ENCODE results near the gene DCLK2.

Gene DCLK2

DNA sequence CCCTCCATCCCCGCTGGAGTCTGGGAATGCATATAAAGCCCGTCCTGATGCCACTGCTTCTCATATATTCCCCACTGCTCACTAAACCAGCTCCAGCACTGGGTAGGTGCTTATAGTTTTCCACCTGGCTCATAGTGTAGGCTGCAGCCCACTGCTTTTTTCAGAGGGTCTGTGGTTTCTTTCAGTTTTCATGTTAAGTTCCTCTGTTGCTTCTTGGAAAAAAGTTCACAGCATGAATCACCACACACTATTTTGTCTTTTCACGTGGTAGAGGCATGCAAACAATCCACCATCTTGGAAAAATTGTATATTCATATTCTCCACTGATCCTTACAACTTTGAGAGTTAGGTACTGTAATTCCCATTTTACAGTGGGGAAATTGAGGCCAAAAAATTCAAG is 39.4 kb downstream of the DCLK2 start:
- no peak for DNase-seq (ENCODE audit: low read depth, low spot score)

GRCh38 chr4:150119492-150119891 is 41.2 kb downstream of the DCLK2 start:
- DNase-seq (ENCODE audit: low read depth, low spot score): no peak

- no peak for DNase-seq (ENCODE audit: low read depth, low spot score)
Observed at GRCh38 chr4:150123087-150123486, 44.8 kb downstream of the DCLK2 start.

- no peak for DNase-seq (ENCODE audit: low read depth, low spot score)
Observed at GRCh38 chr4:150123796-150124677, 45.8 kb downstream of the DCLK2 start.

DNA sequence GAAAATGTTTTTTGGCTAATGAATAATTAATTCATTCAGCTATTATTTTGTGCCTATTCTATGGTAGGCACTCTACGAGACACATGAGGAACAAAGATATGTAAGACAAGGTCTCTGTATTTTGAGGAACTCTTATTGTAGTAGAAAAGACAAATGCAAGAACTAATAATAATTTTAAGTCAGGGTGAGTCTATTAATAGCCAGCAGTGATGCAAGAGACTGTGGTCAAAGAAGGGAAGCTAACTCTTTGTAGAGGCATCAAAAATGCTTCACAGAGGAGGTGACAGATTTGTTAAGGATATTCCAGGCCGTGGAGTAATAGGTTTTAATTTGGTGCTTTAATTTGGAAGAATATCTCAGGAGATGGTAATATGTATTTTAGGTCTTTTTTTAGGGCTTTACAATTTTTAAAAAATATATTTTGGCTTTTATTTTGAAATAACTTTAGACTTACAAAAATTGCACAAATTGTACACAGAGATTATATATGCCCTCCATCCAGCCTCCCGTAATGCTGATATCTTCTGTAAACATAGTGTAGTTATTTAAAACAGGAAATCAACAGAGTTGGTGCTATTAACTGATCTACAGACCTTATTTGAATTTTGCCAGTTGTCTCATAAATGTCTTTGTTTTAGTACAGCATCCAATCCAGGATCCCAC is 48.1 kb downstream of the DCLK2 start:
- DNase-seq (ENCODE audit: low read depth, low spot score): no peak

GRCh38 chr4:150126864-150127203 is 48.6 kb downstream of the DCLK2 start:
- DNase-seq (ENCODE audit: low read depth, low spot score): no peak

- DNase-seq (ENCODE audit: low read depth, low spot score): no peak
Observed at GRCh38 chr4:150127757-150128156, 49.5 kb downstream of the DCLK2 start.

GRCh38 chr4:150130933-150131332 is 52.7 kb downstream of the DCLK2 start:
- DNase-seq (ENCODE audit: low read depth, low spot score): no peak

DNA sequence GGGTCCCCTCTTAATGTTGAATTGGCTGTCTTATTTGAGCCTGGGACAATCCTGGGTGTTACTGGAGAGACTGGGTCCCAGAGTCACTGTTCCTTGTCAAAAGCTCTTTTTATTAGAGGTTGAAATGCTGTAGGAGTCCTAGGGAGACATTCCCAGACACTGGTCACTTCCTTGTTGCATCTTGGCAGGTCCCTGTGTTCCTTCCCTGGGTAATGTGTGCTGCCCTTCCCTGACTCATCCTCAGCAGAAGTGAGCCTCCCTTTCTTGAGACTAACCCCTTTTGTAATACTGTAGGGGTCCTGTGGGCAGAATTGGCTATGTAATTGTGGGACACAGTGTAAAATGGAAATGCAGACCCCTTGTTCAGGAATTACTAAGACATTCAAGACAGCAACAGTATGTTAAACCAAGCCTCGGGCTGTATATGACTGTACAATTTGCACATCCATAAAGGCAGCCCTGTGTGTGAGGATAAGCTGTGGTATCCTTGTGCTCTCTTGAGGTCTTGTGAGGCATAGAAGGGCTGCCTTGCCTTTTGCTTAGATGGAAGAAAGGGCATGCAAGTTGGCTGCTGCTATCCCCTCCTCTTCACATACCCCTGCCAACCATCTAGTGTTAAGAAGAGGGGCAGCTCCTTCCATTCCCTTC is 53.5 kb downstream of the DCLK2 start:
- DNase-seq (ENCODE audit: low read depth, low spot score): no peak

- DNase-seq (ENCODE audit: low read depth, low spot score): no peak
Observed at GRCh38 chr4:150133605-150134004, 55.4 kb downstream of the DCLK2 start.

GRCh38 chr4:150135134-150135772 is 57.0 kb downstream of the DCLK2 start:
- DNase-seq (ENCODE audit: low read depth, low spot score): no peak

DNA sequence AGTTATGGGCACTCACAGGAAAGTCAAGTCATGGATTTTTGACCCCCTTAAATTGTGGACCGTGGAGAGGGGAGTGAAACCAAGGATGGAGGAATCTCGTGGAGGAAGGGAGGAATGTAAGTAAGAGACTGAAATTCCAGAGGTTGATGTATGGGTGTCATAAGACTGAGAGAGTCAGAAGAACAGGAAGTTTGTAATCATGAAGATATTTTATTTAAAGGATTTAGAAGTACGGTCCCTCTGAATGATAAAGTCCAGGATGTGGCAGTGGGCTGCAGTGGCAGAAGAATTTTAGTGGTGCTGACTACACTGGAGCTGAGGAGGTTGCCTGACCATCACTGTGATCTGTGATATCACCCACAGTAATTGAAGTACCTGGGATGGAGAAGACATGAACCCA is 57.8 kb downstream of the DCLK2 start:
- DNase-seq (ENCODE audit: low read depth, low spot score): no peak

DNA sequence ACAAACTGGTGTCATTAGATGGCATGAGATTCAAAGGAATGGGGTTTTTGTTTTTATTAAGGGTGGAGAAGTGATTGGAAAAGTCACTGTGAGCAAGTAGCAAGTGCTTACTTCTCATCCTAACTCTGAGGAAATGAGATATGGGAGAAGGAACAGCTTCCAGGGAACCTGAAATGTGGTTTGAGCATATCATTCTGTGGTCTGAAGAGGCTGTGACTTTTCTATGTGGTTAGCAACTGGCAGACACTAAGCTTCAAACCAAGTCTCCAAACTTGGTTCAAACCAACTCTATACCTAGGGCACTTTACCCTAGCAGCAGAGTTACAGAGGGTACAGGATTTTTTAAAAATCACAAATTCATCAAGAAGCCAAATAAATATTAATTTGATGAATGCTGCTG is 58.2 kb downstream of the DCLK2 start:
- no peak for DNase-seq (ENCODE audit: low read depth, low spot score)

GRCh38 chr4:150139297-150139865 is 61.1 kb downstream of the DCLK2 start:
- no peak for DNase-seq (ENCODE audit: low read depth, low spot score)

DNA sequence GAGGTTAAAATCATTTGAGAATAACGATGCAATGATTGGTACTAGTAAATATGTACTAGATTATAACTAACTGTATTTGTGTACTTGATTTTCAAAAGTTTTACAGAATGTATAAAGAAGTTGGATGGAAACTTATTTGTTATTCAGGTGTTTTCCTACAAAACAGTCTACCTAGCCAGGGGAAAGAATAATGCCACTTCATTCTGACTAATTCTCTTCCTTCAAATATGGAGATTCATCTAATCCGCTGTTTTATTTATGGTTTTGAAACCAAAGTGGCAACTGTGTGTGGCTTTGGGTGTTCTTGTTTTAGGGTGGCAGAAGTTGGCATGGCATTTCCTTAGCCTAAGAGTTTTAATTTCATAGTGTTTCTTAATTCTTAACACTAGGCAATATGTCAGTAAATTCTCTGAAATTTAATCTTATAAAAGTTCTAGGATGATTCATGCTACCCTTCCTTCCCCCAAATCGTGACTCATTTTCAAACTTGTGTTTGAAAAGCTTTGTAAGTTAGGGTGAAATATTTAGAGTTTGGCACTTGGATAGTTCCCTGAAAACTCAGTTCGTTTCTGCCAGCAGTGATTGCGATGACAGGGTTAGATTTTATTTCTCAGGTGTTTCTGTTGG is 62.6 kb downstream of the DCLK2 start:
- no peak for DNase-seq (ENCODE audit: low read depth, low spot score)

- no peak for DNase-seq (ENCODE audit: low read depth, low spot score)
Observed at GRCh38 chr4:150141756-150142155, 63.5 kb downstream of the DCLK2 start.

DNA sequence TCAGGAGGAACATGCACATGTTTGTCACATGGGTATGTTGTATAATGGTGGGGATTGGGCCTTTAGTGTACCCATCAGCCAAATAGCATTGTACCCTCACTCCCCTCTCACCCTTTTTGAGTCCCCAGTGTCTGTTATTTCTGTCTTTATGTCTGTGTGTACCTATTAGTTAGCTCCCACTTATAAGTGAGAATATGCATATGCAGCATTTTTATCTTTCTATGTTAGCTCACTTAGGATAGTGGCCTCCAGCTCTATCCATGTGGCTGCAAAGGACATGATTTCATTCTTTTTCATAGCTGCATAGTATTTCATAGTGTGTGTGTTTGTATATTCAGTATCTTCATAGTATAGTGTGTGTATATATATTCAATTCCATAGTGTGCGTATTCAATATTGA is 64.6 kb downstream of the DCLK2 start:
- DNase-seq (ENCODE audit: low read depth, low spot score): no peak

GRCh38 chr4:150145090-150145945 is 67.1 kb downstream of the DCLK2 start:
- no peak for DNase-seq (ENCODE audit: low read depth, low spot score)

GRCh38 chr4:150145946-150146340 is 67.7 kb downstream of the DCLK2 start:
- no peak for DNase-seq (ENCODE audit: low read depth, low spot score)

- no peak for DNase-seq (ENCODE audit: low read depth, low spot score)
Observed at GRCh38 chr4:150149381-150149780, 71.1 kb downstream of the DCLK2 start.

All from brain pericyte (primary cell).